ENCODE results near the gene MOXD1. TPM values are rescaled to one million over a fixed set of nuclear protein-coding genes. Genes with fewer than 3 reads are reported as not detected.
"Not testable (repeated sequence)": the region's sequence is repeated elsewhere in the genome, so short reads cannot be mapped to it uniquely, and the experiment has no call there.

The MOXD1 gene
- total RNA-seq, 4 donors from 2014 or later, result 1.3 to 3.8 (median 1.5) TPM

DNA sequence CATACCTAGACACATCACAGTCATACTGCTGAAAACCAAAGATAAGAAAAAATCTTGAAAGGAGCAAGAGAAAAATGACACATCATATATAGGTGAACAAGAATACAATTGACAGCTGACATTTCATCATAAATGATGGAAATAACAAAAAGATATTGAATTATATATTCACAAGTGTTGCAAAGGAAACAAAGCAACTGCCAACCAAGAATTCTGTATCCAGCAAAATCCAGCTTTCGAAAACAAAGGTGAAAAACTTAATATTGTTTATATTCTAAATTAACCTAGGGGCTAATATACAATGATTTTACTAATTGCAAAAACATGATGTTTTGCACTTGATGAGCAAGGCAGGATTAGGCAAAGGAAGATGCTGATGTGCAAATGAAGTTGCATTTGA lies 84.3 kb downstream of the MOXD1 start:
- Histone ChIP-seq H3K36me3 (no peaks in the 10 kb centered on the region), H3K27me3 (no peaks in the 10 kb centered on the region), H3K27ac (no peak overlapping the region), H3K9me3 (no peaks in the 10 kb centered on the region), H3K4me1 (no peaks in the 10 kb centered on the region), H3K4me3 (replicated peaks in 1 of 3) (no peak overlapping the region)
- intact Hi-C loops (cut with DNase I), result no loop called here
- no peak for TF ChIP-seq POLR2A (IDR thresholded peaks at IDR 0.05)
- no peak for DNase-seq
- WGBS, 2 donors, result 82 to 94% methylated on average over 1 of the region's 1 CpG

DNA sequence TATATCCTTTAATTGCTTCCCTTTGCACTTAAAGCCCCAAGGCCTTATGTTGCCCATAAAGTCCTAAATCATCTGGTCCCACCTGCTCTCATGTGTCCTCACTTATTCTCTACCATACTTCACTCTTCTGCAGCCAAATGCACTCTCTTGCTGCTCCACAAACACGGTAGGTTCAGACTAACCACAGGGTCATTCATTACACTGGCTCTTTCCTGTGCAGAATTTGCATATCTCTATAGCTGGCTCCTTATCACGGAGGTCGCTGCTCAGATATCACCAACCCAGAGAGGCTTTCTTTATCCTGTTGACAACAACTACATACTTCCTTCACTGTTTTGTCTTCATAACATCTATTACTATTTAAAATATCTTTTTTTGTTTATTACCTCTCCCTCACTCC lies 86.8 kb downstream of the MOXD1 start:
- no peak for DNase-seq
- intact Hi-C loops (cut with DNase I), result no loop called here
- Histone ChIP-seq H3K4me3 (replicated peaks in 1 of 3) (no peak overlapping the region), H3K27me3 (no peaks in the 10 kb centered on the region), H3K36me3 (no peaks in the 10 kb centered on the region), H3K4me1 (no peaks in the 10 kb centered on the region), H3K9me3 (no peaks in the 10 kb centered on the region), H3K27ac (no peak overlapping the region)
- TF ChIP-seq, protein P1, sequence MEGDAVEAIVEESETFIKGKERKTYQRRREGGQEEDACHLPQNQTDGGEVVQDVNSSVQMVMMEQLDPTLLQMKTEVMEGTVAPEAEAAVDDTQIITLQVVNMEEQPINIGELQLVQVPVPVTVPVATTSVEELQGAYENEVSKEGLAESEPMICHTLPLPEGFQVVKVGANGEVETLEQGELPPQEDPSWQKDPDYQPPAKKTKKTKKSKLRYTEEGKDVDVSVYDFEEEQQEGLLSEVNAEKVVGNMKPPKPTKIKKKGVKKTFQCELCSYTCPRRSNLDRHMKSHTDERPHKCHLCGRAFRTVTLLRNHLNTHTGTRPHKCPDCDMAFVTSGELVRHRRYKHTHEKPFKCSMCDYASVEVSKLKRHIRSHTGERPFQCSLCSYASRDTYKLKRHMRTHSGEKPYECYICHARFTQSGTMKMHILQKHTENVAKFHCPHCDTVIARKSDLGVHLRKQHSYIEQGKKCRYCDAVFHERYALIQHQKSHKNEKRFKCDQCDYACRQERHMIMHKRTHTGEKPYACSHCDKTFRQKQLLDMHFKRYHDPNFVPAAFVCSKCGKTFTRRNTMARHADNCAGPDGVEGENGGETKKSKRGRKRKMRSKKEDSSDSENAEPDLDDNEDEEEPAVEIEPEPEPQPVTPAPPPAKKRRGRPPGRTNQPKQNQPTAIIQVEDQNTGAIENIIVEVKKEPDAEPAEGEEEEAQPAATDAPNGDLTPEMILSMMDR (IDR thresholded peaks at IDR 0.05), result no peak
- TF ChIP-seq POLR2A (IDR thresholded peaks at IDR 0.05), result no peak
- WGBS, 2 donors, result 60 to 61% methylated on average over 3 of the region's 3 CpGs

DNA sequence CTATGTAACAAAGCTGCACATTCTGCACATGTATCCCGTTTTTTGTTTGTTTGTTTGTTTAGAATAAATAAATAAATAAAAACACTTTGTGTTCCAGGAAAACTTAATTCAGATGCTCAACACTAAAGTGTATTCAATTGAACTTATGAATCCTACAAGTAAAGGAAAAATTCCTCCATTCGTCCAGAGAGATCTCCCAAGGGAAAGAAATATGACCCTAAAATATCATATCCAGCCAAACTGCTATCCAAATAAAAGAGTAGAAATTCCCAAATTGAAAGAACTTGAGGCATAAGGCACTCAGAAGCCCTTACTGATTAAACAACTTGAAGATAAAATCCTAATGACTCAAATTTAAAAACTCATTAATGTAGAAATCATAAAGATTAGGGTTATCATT lies 90.4 kb downstream of the MOXD1 start:
- no peaks in the 10 kb centered on the region for H3K9me3 ChIP-seq
- H3K4me3 ChIP-seq (replicated peaks in 1 of 3), result no peak overlapping the region
- 59 to 68% methylated on average over 2 of the region's 2 CpGs for WGBS, 2 donors
- no peak for DNase-seq
- no peak for TF ChIP-seq POLR2A (IDR thresholded peaks at IDR 0.05)
- TF ChIP-seq, protein P1 (IDR thresholded peaks at IDR 0.05), result no peak
- H3K27ac ChIP-seq, result no peak overlapping the region
- no peaks in the 10 kb centered on the region for H3K36me3 ChIP-seq
- no peaks in the 10 kb centered on the region for H3K4me1 ChIP-seq
- intact Hi-C loops (cut with DNase I), result no loop called here
- no peaks in the 10 kb centered on the region for H3K27me3 ChIP-seq

DNA sequence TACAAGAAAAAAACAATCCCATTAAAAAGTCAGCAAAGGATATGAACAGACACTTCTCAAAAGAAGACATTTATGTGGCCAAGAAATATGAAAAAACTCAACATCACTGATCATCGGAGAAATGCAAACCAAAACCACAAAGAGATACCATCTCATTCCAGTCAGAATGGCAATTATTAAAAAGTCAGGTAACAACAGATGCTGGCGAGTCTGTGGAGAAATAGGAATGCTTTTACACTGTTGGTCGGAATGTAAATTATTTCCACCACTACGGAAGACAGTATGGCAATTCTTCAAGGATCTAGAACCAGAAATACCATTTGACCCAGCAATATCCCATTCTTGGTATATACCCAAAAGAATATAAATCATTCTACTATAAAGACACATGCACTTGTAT lies 91.1 kb downstream of the MOXD1 start:
- DNase-seq; H3K27ac ChIP-seq; H3K4me1 ChIP-seq; H3K9me3 ChIP-seq; H3K4me3 ChIP-seq (replicated peaks in 1 of 3); intact Hi-C loops (cut with DNase I); H3K36me3 ChIP-seq; H3K27me3 ChIP-seq: not testable (repeated sequence)
- 92 to 97% methylated on average over 4 of the region's 4 CpGs for WGBS, 2 donors

DNA sequence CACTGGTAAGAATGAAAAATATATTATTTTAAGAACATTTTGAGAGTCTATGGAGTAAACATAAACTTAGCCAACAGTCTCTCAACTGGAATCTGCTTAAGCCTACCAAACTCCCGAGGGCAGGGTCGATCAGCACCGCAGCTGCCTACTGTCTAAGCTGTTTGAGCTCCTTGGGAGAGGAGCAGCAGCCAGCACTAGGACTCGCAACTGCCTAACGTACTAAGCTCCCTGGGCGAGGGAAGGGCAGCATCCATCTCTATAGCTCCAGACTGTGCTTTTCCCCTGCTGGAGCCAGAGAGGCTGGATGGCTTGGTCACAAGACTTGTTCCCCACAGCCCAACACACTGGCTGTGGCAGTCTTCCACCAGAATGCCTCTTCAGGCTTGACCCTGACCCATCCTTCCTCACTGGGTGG lies 96.4 kb downstream of the MOXD1 start:
- H3K4me1 ChIP-seq, result no peaks in the 10 kb centered on the region
- H3K9me3 ChIP-seq, result no peaks in the 10 kb centered on the region
- no peaks in the 10 kb centered on the region for H3K36me3 ChIP-seq
- TF ChIP-seq POLR2A (IDR thresholded peaks at IDR 0.05), result no peak
- TF ChIP-seq, protein P1 (IDR thresholded peaks at IDR 0.05), result no peak
- H3K4me3 ChIP-seq (replicated peaks in 1 of 3), result no peak overlapping the region
- H3K27ac ChIP-seq, result no peak overlapping the region
- H3K27me3 ChIP-seq, result no peaks in the 10 kb centered on the region
- WGBS, 2 donors, result 68 to 73% methylated on average over 6 of the region's 6 CpGs
- intact Hi-C loops (cut with DNase I), result no loop called here
- DNase-seq, result no peak

DNA sequence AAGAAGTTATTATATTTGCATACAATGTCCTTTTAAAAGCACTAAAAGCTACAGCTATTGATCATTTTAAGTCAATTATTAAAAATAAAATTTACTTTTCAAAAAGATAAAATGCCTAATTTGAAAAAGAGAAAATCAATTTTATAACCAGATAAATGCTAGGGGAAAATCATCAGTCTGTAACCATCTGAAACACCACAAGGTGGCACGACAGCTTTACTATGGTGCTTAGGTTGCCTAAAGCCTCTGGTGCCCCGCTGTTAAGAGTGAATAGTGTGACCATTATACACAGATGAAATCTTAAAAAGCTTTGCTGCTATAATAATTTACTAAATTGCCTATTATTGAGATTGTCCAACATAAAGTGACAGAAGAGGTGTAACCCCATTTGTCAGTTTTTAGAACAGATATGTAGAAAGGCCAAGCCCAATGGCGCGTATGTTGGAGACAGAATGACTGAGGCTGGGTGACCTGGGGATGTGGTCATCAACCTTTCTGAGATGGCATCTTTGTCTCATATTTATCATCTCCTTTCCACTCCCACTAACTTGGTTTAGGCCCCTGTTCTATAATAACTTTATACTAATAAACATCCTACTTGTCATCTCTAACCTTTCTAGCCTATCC lies 100.8 kb downstream of the MOXD1 start:
- H3K4me3 ChIP-seq (replicated peaks in 1 of 3), result no peak overlapping the region
- WGBS, 2 donors, result 55 to 60% methylated on average over 4 of the region's 4 CpGs
- peak; percentile 14 to 22 for DNase-seq
- H3K27me3 ChIP-seq, result no peaks in the 10 kb centered on the region
- TF ChIP-seq POLR2A (IDR thresholded peaks at IDR 0.05), result no peak
- TF ChIP-seq, protein P1 (IDR thresholded peaks at IDR 0.05), result peak in 4 of 6 experiments; percentile 14 to 51 (median 46)
- no peak overlapping the region for H3K27ac ChIP-seq
- H3K4me1 ChIP-seq, result no peaks in the 10 kb centered on the region
- H3K9me3 ChIP-seq, result no peaks in the 10 kb centered on the region
- intact Hi-C loops (cut with DNase I), result no loop called here
- H3K36me3 ChIP-seq, result no peaks in the 10 kb centered on the region

All from thyroid gland (tissue), 4 donors.